Measurements from ENCODE around the gene HHATL. TPM values are rescaled to one million over a fixed set of nuclear protein-coding genes. Genes with fewer than 3 reads are reported as not detected.

Gene HHATL
- total RNA-seq, 2 donors from 2014 or later, result not detected

- ATAC-seq (no peak), DNase-seq (ENCODE audit: low spot score in 2 of 2) (no peak)
- H3K9me3 Mint-ChIP-seq, result no peaks in the 10 kb centered on the region
- no peaks in the 10 kb centered on the region for H3K36me3 Mint-ChIP-seq
- peak overlapping the region in 1 of 2 donors; percentile 52 for H3K27ac Mint-ChIP-seq
These were observed 45.7 kb downstream of the HHATL start for GRCh38 chr3:42656680-42657610.

GRCh38 chr3:42655980-42656679 is 46.5 kb downstream of the HHATL start:
- DNase-seq (ENCODE audit: low spot score in 2 of 2) (no peak), ATAC-seq (peak in 1 of 2 donors; percentile 6)
- no peaks in the 10 kb centered on the region for H3K36me3 Mint-ChIP-seq
- H3K9me3 Mint-ChIP-seq, result no peaks in the 10 kb centered on the region
- peak overlapping the region in 1 of 2 donors; percentile 29 for H3K27ac Mint-ChIP-seq

- DNase-seq (ENCODE audit: low spot score in 2 of 2) (no peak), ATAC-seq (no peak)
- Mint-ChIP-seq H3K9me3 (no peaks in the 10 kb centered on the region), H3K27ac (no peak overlapping the region), H3K36me3 (no peaks in the 10 kb centered on the region)
These were observed 47.2 kb downstream of the HHATL start for GRCh38 chr3:42655331-42655888.

- Mint-ChIP-seq H3K27ac (no peak overlapping the region), H3K9me3 (no peaks in the 10 kb centered on the region), H3K36me3 (no peaks in the 10 kb centered on the region)
- DNase-seq (ENCODE audit: low spot score in 2 of 2), result no peak
- ATAC-seq, result peak; percentile 41 to 52
These were observed 48.0 kb downstream of the HHATL start for GRCh38 chr3:42654331-42655201.

GRCh38 chr3:42653560-42654330 is 48.9 kb downstream of the HHATL start, which contains the start of gene ZBTB47:
ZBTB47 (plus strand) TSS chr3:42653697; CDS start chr3:42658356, 4,659 bp downstream.
- no peaks in the 10 kb centered on the region for H3K9me3 Mint-ChIP-seq
- ATAC-seq, result peak; percentile 2
- no peak for DNase-seq (ENCODE audit: low spot score in 2 of 2)
- H3K27ac Mint-ChIP-seq, result peak within 1 kb of the TSS; percentile 47 to 85
- H3K36me3 Mint-ChIP-seq, result no peaks in the 10 kb centered on the region

GRCh38 chr3:42653303-42653559 is 49.4 kb downstream of the HHATL start:
- H3K27ac Mint-ChIP-seq, result peak overlapping the region in 1 of 2 donors; percentile 47
- no peak for ATAC-seq
- H3K9me3 Mint-ChIP-seq, result no peaks in the 10 kb centered on the region
- DNase-seq (ENCODE audit: low spot score in 2 of 2), result no peak
- H3K36me3 Mint-ChIP-seq, result no peaks in the 10 kb centered on the region

GRCh38 chr3:42652611-42653302 is 49.8 kb downstream of the HHATL start:
- Mint-ChIP-seq H3K27ac (peak overlapping the region; percentile 47 to 85), H3K9me3 (no peaks in the 10 kb centered on the region), H3K36me3 (no peaks in the 10 kb centered on the region)
- ATAC-seq (peak; percentile 30 to 57), DNase-seq (ENCODE audit: low spot score in 2 of 2) (no peak)

GRCh38 chr3:42652251-42652610 is 50.4 kb downstream of the HHATL start:
- ATAC-seq, result no peak
- peak overlapping the region; percentile 13 to 85 for H3K27ac Mint-ChIP-seq
- no peak for DNase-seq (ENCODE audit: low spot score in 2 of 2)
- H3K9me3 Mint-ChIP-seq, result no peaks in the 10 kb centered on the region
- H3K36me3 Mint-ChIP-seq, result no peaks in the 10 kb centered on the region

GRCh38 chr3:42651248-42652091 is 51.1 kb downstream of the HHATL start:
- no peak for DNase-seq (ENCODE audit: low spot score in 2 of 2)
- no peak for ATAC-seq
- Mint-ChIP-seq H3K27ac (no peak overlapping the region), H3K36me3 (no peaks in the 10 kb centered on the region), H3K9me3 (no peaks in the 10 kb centered on the region)

GRCh38 chr3:42649783-42650182 is 52.8 kb downstream of the HHATL start:
- Mint-ChIP-seq H3K9me3 (no peaks in the 10 kb centered on the region), H3K36me3 (peaks cover 3 to 4% of the 10 kb centered on the region in 2 donors), H3K27ac (peak overlapping the region; percentile 64 to 90)
- DNase-seq (ENCODE audit: low spot score in 2 of 2), result no peak
- ATAC-seq, result no peak

- peak overlapping the region in 1 of 2 donors; percentile 64 for H3K27ac Mint-ChIP-seq
- no peak for ATAC-seq
- no peak for DNase-seq (ENCODE audit: low spot score in 2 of 2)
These were observed 53.6 kb downstream of the HHATL start for GRCh38 chr3:42649006-42649405.

GRCh38 chr3:42647821-42648459 is 54.7 kb downstream of the HHATL start:
- ATAC-seq, result no peak

More at GRCh38 chr3:42649006-42649405, 53.6 kb downstream of the HHATL start:
- no peaks in the 10 kb centered on the region for H3K9me3 Mint-ChIP-seq
- peaks cover 8 to 9% of the 10 kb centered on the region in 2 donors for H3K36me3 Mint-ChIP-seq

More at GRCh38 chr3:42647821-42648459, 54.7 kb downstream of the HHATL start:
- Mint-ChIP-seq H3K27ac (peak overlapping the region; percentile 58 to 79), H3K9me3 (no peaks in the 10 kb centered on the region), H3K36me3 (peaks cover 8 to 9% of the 10 kb centered on the region in 2 donors)
- no peak for DNase-seq (ENCODE audit: low spot score in 2 of 2)

Data from activated naive CD4-positive, alpha-beta T cell treated with anti-CD3 and anti-CD28 coated beads, Interleukin-2, amount 50 U/mL, for 72 hours (primary cell).